NCI-H82 treated with DMSO at 0.1 percent for 48 hours (cell line): Measurements from ENCODE around the gene RAP1GDS1.
"Not testable (repeated sequence)": the region's sequence is repeated elsewhere in the genome, so short reads cannot be mapped to it uniquely, and the experiment has no call there.

Source experiments
- DNase-seq: peaks from one replicate; lab custom pipeline; 2025; ENCODE audit not compliant: unreplicated experiment; lab: John Stamatoyannopoulos, UW

Gene RAP1GDS1

DNA sequence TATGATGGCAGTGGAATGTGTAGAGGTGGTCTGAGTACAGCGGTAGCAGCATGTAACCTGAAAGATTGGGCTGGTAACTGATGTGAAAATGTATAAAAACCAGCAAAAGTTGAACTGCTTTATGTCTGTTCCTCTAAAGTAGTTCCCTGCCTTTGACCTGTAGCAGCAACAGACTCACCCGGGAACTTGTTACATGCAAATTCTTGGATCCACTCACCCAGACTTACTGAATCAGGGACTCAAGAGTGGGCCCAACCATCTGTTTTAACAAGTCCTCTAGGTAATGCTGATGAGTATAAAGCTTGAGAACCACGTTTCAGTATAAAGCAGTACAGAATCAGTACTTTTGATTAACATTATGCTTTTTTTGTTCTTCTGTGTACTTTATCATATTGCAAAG, 84.7 kb downstream of the RAP1GDS1 start:
- no peak for DNase-seq

DNA sequence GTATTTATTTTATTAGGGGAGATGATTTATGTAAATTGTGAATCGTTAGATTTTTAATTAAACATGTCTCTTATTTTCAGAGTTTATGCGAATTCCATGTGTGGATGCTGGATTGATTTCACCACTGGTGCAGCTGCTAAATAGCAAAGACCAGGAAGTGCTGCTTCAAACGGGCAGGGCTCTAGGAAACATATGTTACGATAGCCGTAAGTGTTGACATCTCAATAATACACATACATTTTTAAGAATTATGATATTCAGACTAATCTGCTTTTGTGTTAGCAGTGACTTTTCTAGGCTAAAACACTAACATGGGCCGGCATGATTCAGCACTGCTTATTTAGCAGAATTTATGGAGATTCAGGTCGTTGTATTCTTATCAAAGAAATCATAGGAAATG, 91.2 kb downstream of the RAP1GDS1 start:
- DNase-seq = no peak

DNA sequence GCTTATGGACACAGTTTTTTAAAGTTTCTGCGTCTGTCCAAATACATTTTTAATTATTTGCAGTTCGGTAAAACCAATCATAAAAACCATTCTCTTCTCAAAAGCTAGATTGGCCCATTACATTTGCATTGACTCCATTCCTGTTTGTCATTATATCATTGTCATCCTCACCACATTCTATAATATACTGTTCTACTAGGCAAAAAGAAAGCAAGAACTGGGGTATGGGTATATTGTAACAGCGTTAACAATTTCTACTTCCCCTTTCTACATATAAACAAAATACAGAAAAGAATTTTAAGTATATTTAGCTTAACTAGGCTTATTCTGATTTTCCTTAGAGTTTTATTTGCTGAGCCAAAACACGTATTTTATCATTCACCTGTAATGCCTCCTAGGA, 91.8 kb downstream of the RAP1GDS1 start:
- no peak for DNase-seq

DNA sequence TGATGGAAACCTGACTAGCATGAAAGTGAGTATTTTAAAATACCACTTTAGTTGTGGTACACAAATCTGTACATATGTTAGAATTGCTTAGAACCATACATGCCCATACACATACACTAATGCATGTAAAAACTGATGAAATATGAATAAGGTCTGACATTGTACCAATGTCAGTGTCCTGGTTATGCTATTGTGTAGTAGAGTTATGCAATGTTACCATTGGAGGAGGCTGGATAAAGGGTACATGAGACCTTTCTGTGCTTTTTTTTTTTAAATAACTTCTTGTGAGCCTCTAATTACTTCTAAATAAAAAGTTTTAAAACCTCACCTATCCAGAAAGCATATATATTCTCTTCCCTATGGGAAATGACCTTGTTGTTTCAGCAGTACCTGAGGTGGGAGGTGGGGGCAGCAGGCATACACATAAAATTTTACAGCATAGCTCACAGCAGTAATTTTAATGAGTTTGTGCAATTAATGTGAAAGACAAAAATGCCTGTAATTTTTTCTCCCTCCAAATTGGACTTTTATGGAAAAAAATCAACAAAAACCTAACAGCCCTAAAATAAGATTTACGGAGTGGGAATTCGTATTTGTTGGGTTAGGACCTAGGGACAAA, 97.6 kb downstream of the RAP1GDS1 start:
- DNase-seq = no peak

DNA sequence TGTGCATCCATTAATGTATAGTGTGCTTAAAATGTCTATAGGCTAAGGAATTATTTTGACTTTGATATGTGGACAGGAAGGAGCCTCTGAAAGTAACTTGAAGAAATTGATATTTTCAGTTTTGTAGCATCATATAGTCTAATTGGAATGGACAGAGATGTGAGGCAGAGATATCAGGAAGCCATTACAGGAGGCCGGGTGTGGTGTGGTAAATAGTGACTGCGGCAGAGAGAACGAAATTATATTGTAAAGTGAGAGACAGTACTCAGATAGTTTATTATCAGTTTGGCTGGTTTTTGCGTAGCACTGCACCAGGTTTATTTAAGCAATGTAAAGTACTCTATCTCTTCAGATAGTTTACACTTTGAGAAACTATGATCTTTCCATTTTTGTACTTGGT, 98.5 kb downstream of the RAP1GDS1 start:
- no peak for DNase-seq

DNA sequence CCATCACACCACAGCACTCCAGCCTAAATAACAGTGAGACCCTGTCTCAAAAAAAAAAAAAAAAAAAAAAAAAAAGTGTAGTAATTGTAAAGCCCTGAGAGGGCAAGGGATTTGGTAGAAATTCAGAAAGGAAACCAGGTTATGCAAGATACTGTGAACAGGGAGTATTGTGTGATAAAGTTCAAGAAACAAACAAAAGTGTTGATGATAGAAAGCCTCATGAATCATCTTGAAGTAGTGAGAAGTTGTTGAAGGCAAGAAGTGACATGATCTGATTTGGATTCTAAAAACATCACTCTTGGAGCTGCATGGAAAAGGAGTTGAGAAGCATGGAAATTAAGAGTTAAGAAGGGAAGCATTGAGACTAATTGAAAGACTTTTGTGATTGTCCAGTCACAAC, 102.2 kb downstream of the RAP1GDS1 start:
- no peak for DNase-seq

DNA sequence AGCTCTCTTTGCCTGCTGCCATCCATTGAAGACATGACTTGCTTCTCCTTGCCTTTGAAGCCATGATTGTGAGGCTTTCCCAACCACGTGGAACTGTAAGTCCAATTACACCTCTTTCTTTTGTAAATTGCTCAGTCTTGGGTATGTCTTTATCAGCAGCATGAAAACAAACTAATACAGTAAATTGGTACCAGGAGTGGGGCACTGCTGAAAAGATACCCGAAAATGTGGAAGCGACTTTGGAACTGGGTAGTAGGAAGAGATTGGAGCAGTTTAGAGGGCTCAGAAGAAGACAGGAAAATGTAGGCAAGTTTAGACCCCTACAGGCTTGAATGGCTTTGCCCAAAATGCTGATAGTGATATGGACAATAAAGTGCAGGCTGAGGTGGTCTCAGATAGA, 105.1 kb downstream of the RAP1GDS1 start:
- DNase-seq = not testable (repeated sequence)

DNA sequence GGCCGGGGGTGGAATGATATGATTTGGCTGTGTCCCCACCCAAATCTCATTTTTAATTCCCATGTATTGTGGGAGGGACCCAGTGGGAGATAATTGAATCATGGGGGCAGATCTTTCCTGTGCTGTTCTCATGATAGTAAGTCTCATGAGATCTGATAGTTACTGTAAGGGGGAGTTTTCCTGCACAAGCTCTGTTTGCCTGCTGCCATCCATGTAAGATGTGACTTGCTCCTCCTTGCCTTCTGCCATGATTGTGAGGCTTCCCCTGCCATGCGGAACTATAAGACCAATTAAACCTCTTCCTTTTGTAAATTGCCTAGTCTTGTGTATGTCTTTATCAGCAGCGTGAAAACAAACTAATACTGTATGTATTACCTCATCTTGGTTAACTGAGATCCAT, 106.8 kb downstream of the RAP1GDS1 start:
- DNase-seq = not testable (repeated sequence)

DNA sequence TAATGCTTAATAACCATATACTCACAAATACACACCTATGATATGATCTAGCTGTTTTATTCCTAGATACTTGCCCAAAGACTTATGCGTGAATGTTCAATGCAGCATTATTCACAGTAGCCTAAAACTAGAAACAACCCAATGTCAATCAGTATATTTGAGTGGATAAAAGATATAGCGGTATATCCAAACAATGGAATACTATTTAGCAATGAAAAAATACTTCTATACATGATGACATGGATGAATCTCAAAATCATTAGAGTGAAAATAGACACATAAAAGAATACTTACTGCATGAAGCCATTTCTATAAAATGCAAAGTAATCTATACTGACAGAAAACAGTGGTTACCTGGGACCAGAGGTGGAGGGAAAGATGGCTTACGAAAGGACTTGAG, 108.1 kb downstream of the RAP1GDS1 start:
- no peak for DNase-seq

DNA sequence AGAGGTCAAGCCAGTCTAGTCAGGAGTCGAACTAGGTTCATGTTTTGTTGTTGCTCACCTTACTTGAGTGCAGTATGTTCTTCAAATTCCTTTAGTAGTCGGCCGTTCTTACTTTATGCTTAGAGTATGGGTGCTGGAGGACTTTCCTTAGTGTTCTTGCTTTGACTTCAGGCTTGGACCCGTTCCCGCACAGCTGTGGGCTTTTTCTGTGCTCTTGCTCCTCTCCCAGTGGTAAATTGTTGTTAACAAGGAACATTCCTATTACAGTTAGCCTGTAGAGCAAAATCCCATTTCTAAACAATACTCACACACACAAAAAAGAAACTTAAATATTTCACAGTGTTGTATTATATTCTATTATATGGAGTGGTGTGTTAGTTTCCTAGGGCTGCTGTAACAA, 113.5 kb downstream of the RAP1GDS1 start:
- DNase-seq = no peak

DNA sequence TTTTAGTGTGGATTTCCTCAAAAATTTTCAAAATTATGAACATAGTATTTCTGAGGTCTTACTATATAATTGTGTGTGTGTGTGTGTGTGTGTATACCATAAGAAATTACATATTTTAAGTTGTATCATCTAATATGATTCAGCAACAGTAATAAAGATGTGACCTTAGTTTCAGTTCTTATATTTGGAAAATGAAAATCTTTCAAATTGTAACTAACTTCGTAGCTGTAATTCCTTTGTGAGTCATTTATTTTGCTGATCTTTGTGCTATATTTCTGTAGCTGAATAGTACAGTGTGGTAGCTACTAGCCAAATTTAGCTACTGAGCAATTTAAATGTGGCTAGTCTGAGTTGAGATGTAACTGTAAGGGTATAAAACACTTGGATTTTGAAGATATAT, 116.4 kb downstream of the RAP1GDS1 start:
- no peak for DNase-seq

DNA sequence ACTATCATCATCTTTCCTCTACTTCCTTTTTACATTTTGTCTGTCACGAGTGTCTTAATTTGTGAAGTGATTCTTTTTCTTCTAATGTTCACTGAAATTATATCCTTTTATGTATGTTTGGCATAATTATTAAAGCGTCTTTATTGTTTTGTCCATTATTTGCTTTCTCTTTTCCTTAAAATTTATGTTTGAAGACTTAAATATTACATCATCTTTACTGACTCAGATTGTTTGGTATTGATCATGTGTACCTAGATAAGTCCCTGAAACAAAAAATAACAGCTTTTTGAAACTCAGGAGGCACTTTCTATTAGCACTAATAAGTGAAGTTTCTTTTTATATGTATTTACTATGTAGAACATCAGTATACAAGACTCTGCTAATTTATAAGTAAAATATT, 120.1 kb downstream of the RAP1GDS1 start:
- no peak for DNase-seq

DNA sequence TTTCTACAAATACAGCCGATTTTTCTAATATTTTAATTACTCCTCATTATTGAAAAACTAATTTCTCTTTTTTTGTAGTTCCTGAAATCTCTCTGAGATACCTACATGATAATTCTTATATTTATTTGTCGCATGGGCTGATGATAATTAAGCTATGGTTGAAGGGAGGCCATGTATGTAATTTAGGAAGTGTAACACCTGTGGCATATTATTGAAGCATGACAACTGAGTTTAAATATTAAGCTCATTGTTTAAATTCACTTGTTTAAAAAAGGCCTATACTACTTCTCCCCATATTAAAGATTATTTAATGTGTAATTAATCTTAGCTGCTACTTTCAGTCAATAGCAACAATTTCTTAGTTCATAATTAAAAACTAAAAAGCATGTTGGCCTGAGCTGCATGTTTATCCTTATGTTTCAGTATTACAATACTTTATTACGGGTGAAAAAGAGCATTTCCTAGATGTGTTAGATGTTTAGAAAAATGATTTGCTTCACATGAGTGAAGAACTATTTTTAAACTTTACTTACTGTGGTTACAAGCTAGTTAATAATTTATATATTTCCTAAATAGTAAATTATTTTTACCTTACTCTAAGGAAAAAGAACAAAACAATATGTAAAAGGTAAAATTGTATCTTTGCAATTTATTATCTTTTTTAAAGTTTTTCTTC, 122.4 kb downstream of the RAP1GDS1 start:
- no peak for DNase-seq

DNA sequence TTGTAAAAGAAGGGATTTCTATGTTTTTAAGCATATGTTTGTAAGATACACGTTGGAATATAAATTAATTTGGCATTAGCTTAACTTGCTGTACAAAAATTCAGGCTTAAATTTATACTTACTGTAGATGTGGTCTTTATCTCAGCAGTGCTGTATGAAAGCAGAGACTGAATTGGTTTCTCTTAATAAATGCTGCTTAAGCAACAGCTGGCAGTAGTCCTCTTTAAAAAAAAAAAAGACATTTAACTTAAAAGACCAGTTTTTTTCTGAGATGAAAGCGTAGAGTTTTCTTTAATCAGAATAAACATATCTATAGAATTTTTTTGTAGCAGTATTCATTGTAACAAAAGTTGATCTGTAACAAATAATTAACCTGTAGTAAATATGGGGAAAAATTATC, 124.6 kb downstream of the RAP1GDS1 start:
- DNase-seq = no peak

DNA sequence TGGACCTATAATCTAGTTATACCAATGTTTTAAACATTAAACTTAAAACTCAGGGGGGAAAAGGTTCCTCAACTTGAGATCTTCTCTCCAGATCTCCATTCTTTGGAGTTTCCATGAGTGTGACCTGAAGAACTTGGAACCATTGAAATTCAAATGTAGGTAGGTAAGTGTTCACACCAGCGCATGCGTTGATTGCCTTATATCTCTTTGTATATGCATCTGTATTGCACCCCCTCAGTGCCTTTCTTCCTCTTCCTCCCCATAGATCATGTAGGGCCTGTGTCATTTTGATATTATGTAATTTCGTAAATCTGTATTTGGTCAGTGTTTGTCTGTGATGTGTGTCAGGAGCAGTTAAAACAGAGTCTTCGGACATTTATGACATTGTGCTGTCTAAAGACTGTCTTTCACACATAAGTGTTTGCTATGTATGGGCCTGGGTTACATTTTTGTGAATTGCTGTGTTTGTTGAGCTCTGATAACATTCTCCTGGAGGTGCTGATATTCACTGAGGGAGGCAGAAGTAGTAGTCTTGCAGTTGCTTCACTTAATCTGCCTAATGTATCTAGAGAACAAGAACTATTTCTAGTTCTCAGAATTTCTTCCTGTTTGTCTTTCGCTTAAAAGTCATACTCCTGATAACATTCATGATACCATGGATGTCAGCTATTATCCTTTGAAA, 126.3 kb downstream of the RAP1GDS1 start:
- no peak for DNase-seq

DNA sequence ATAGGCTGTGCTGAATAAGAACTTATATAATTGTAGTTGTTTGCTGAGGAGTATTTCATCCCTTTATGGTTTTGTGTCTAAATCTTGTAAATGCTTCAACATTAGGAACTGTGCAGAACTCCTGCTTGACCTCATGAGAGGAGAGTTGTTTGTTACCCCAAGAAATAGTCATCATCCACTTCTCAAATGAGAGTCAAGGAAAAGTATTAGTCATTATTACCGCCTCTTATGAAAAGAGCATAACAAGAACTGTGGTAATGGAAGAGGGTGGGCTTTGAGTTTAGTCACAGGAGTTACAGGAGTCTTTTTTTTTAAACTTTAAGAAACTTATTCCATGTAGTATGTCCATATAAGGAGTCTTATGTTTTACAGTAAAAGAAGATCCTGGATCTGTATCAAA, 132.9 kb downstream of the RAP1GDS1 start:
- no peak for DNase-seq

DNA sequence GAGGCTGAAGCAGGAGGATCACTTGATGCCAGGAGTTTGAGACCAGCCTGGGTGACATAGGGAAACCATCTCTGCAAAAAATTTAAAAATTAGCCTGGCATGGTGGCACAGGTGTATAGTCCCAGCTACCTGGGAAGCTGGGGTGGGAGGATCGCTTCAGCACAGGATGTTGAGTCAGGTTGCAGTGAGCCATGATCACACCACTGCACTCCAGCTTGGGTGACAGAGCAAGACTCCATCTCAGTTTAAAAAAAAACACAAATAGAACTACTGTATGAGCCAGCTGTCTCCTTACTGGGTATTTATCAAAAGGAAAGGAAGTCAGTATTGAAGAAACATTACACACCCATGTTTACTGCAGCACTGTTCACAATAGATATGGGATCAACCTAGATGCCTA, 138.7 kb downstream of the RAP1GDS1 start:
- DNase-seq = no peak

DNA sequence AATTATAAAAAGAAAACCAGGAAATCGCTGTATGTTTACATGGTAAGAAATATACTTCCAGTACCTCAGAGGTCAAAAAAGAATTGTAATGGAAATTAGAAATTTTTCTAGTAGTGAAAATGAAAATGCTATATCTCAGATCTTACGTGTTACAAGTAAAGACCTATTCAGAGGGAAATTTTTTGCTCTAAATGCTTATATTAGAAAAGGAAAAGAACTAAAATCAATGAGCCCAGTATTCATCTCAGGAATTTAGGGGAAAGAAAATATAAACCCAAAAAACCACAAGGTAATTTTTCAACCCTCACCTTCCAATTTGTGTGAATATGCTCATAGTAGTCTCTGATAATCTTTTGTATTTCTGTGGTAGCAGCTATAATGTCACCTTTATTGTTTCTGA, 145.6 kb downstream of the RAP1GDS1 start:
- no peak for DNase-seq

DNA sequence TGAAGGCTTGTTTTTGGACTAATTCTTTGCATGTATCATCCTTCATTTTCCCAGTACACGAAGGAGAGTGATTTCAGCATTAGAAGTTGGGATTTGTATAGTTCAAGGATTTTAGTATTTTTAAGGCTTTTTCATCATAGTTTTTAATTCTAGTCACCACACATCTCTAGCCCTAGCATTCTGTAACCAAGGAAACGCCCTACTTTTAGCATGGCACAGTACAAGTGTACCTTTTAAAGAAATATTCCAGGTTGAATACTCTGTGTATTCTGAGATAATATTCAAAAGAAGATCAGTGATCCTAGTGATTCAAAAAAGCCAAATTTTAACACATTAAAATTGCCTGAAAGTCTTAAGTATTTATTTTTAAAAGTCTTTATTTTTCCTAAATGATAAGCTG, 150.5 kb downstream of the RAP1GDS1 start:
- DNase-seq = no peak

DNA sequence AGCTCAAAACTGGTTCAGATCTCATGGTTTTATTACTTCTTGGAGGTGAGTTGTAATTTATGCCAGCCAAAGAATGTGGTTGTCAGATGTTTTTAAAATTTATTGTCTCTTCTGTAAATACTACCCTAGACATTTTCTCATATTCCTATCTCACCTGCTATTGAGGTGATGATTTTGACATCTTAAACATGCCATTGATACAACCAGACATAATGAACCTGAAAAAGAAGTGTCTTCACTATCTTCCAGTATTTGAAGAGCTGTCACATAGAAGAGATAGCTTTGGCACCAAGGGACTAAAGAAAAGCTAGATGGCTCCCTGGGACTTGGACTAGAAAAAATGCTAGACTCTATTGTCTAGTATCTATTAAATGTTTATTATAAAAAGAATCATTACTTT, 155.7 kb downstream of the RAP1GDS1 start:
- DNase-seq = no peak

DNA sequence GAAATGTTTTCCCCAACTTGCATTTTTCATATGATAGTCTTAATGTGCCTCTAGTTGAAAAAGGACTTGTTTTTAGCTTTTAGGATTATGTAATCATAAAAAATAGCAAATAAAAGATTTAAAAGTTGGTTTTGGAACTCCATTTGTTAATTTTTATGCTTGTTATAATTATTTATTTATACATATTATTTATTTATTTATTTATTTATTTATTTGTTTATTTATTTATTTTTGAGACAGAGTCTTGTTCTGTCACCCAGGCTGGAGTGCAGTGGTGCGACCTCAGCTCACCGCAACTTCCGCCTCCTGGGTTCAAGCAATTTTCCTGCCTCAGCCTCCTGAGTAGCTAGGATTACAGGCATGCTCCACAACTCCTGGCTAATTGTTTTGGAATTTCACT, 159.0 kb downstream of the RAP1GDS1 start:
- DNase-seq = not testable (repeated sequence)

DNA sequence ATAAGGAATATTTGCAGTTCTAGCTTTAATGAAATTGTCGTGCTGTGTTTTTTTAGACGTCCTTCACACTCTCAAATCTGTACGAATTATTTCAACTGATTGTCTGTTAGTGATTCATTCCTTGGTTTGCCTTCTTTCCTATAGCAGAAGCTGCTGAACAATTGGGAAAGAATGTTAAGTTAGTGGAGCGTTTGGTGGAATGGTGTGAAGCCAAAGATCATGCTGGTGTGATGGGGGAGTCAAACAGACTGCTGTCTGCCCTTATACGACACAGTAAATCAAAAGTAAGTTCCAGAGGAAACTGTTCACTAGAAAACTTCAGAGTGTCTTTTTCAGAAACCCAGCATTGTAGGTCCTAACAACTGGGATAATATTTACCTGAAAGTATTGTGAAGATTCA, 159.9 kb downstream of the RAP1GDS1 start:
- no peak for DNase-seq

DNA sequence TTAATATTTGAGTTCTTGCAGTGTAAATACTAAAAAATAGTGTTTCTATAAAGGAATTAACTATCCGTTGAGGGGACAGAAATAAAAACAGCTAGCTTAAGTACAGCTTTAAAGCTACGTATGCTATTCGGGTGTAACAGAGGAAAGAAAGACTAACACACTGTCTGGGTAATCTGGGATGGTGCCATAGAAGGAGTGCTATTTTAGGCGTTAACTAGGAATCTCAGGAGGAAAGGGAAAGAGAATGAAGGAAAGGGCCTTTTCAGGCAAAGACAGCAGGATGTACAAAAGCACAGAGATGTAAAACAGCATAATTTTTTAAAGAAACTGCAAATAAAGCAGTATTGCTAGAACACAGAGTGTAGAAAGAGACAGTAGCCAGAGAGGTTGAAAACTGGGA, 161.8 kb downstream of the RAP1GDS1 start:
- no peak for DNase-seq
